HEK293 (cell line): ENCODE measurements around the gene TOP3A.

Experiments
- CTCF ChIA-PET: fragments of 350-600 bp; formaldehyde crosslinking; extraction: SDS; loops from one replicate; lab custom pipeline; 2021; ENCODE audit warnings: antibody characterized with exemption; lab: Yijun Ruan, JAX
- POLR2A ChIA-PET: fragments of 300-600 bp; formaldehyde crosslinking; extraction: SDS; loops from one replicate; lab custom pipeline; 2020; ENCODE audit warnings: antibody characterized with exemption, inconsistent platforms; lab: Yijun Ruan, JAX
- H3K27ac ChIP-seq: fragments of 200-500 bp; sonication (Bioruptor generic); 2 replicates; pipeline ENCODE4 v1.5.1; 2014; ENCODE audit warnings: low read depth, low read length, control low read depth, inconsistent platforms; ENCODE audit errors: extremely low read depth
- H3K36me3 ChIP-seq, 2 experiments: fragments of 200-500 bp in 1 of 2; sonication (Bioruptor generic) in 1 of 2; 1 replicate in 1 of 2; 2 replicates in 1 of 2; pipeline ENCODE4 v1.5.1; 2014 to 2017; ENCODE audit warnings: inconsistent platforms in 2 of 2, low read length in 2 of 2; ENCODE audit not compliant: control insufficient read depth in 2 of 2, insufficient read depth in 1 of 2
- H3K4me1 ChIP-seq: fragments of 200-500 bp; sonication (Bioruptor generic); 2 replicates; pipeline ENCODE4 v1.5.1; 2014; ENCODE audit warnings: mild to moderate bottlenecking, low read length, inconsistent platforms; ENCODE audit not compliant: control insufficient read depth, insufficient read depth
- H3K4me3 ChIP-seq: 2 replicates; pipeline ENCODE4 v1.5.1; 2011; ENCODE audit warnings: low read depth, mild to moderate bottlenecking, control low read depth, low read length, moderate library complexity
- H3K9me3 ChIP-seq: fragments of 200-500 bp; sonication (Bioruptor generic); 2 replicates; pipeline ENCODE4 v1.5.1; 2014; ENCODE audit warnings: low read depth, low read length, inconsistent platforms; ENCODE audit not compliant: control insufficient read depth, insufficient read depth
- BCL11B ChIP-seq: fragments of 450-650 bp; formaldehyde crosslinking; IDR thresholded peaks from 2 replicates; pipeline ENCODE4 v1.5.1; 2016; ENCODE audit warnings: low read depth, missing biosample characterization, missing genetic modification characterization
- IKZF3 ChIP-seq: fragments of 450-650 bp; IDR thresholded peaks from 2 replicates; pipeline ENCODE4 v1.5.0; 2018; ENCODE audit warnings: missing biosample characterization, mild to moderate bottlenecking, missing genetic modification characterization, moderate library complexity
- KLF1 ChIP-seq: fragments of 450-650 bp; formaldehyde crosslinking; IDR thresholded peaks from 2 replicates; pipeline ENCODE4 v1.5.1; 2016; ENCODE audit warnings: missing biosample characterization, missing genetic modification characterization
- KLF9 ChIP-seq: fragments of 450-650 bp; formaldehyde crosslinking; IDR thresholded peaks from 2 replicates; pipeline ENCODE4 v1.5.1; 2016; ENCODE audit warnings: missing biosample characterization, missing genetic modification characterization, low read depth
- YY1 ChIP-seq: fragments of 450-650 bp; formaldehyde crosslinking; IDR thresholded peaks from 2 replicates; pipeline ENCODE4 v1.5.1; 2018; ENCODE audit warnings: missing biosample characterization, missing genetic modification characterization
- ZBTB10 ChIP-seq: fragments of 450-650 bp; formaldehyde crosslinking; IDR thresholded peaks from 2 replicates; pipeline ENCODE4 v1.5.1; 2016; ENCODE audit warnings: missing biosample characterization, missing genetic modification characterization
- ZBTB48 ChIP-seq: fragments of 450-650 bp; formaldehyde crosslinking; IDR thresholded peaks from 2 replicates; pipeline ENCODE4 v1.5.1; 2016; ENCODE audit warnings: missing biosample characterization, missing genetic modification characterization
- ZNF121 ChIP-seq: fragments of 450-650 bp; formaldehyde crosslinking; IDR thresholded peaks from 2 replicates; pipeline ENCODE4 v1.5.1; 2016; ENCODE audit warnings: missing biosample characterization, missing genetic modification characterization
- ZNF155 ChIP-seq: fragments of 450-650 bp; formaldehyde crosslinking; IDR thresholded peaks from 2 replicates; pipeline ENCODE4 v1.5.1; 2016; ENCODE audit warnings: missing biosample characterization, missing genetic modification characterization
- ZNF184 ChIP-seq: fragments of 450-650 bp; IDR thresholded peaks from 2 replicates; pipeline ENCODE4 v1.5.1; 2018; ENCODE audit warnings: missing biosample characterization, mild to moderate bottlenecking, missing genetic modification characterization
- ZNF202 ChIP-seq: fragments of 450-650 bp; formaldehyde crosslinking; IDR thresholded peaks from 2 replicates; pipeline ENCODE4 v1.5.1; 2016; ENCODE audit warnings: missing biosample characterization, missing genetic modification characterization, borderline replicate concordance
- ZNF248 ChIP-seq: fragments of 450-650 bp; formaldehyde crosslinking; IDR thresholded peaks from 2 replicates; pipeline ENCODE4 v1.5.1; 2017; ENCODE audit warnings: missing biosample characterization, missing genetic modification characterization
- ZNF350 ChIP-seq: fragments of 450-650 bp; formaldehyde crosslinking; IDR thresholded peaks from 2 replicates; pipeline ENCODE4 v1.5.0; 2017; ENCODE audit warnings: missing biosample characterization, mild to moderate bottlenecking, missing genetic modification characterization
- ZNF501 ChIP-seq: fragments of 450-650 bp; formaldehyde crosslinking; IDR thresholded peaks from 2 replicates; pipeline ENCODE4 v1.5.1; 2016; ENCODE audit warnings: missing biosample characterization, missing genetic modification characterization
- ZNF561 ChIP-seq: fragments of 450-650 bp; IDR thresholded peaks from 2 replicates; pipeline ENCODE4 v1.5.1; 2018; ENCODE audit warnings: missing biosample characterization, missing genetic modification characterization, borderline replicate concordance
- ZNF623 ChIP-seq: fragments of 450-650 bp; formaldehyde crosslinking; IDR thresholded peaks from 2 replicates; pipeline ENCODE4 v1.5.1; 2016; ENCODE audit warnings: missing biosample characterization, missing genetic modification characterization
- ZNF624 ChIP-seq: fragments of 450-650 bp; formaldehyde crosslinking; IDR thresholded peaks from 2 replicates; pipeline ENCODE4 v1.5.1; 2017; ENCODE audit warnings: missing biosample characterization, missing genetic modification characterization
- ZNF704 ChIP-seq: fragments of 450-650 bp; formaldehyde crosslinking; IDR thresholded peaks from 2 replicates; pipeline ENCODE4 v1.5.1; 2016; ENCODE audit warnings: missing biosample characterization, missing genetic modification characterization
- ZNF776 ChIP-seq: fragments of 450-650 bp; formaldehyde crosslinking; IDR thresholded peaks from 2 replicates; pipeline ENCODE4 v1.5.0; 2017; ENCODE audit warnings: missing biosample characterization, missing genetic modification characterization, borderline replicate concordance
- TF ChIP-seq, protein P1 (sequence below): fragments of 450-650 bp; formaldehyde crosslinking; IDR thresholded peaks from 2 replicates; pipeline ENCODE4 v1.5.1; 2016; ENCODE audit warnings: missing biosample characterization, missing genetic modification characterization
- TF ChIP-seq, protein P2 (sequence below): fragments of 450-650 bp; formaldehyde crosslinking; IDR thresholded peaks from 2 replicates; pipeline ENCODE4 v1.5.1; 2016; ENCODE audit warnings: missing biosample characterization, missing genetic modification characterization
- TF ChIP-seq, protein P3 (sequence below): fragments of 450-650 bp; IDR thresholded peaks from 2 replicates; pipeline ENCODE4 v1.5.1; 2018; ENCODE audit warnings: missing biosample characterization, mild to moderate bottlenecking, missing genetic modification characterization

Gene TOP3A

GRCh38 chr17:18229771-18230170 lies 85.0 kb downstream of the TOP3A start (continued):
- TF ChIP-seq ZBTB10 (tag by site-specific recombination) (no peak), ZBTB48 (tag by site-specific recombination) (no peak), YY1 (tag by site-specific recombination) (no peak), ZNF704 (tag by site-specific recombination) (no peak), IKZF3 (no peak), ZNF501 (tag by site-specific recombination) (no peak), ZNF776 (no peak), ZNF155 (tag by site-specific recombination) (no peak), ZNF561 (tag by site-specific recombination) (no peak), ZNF624 (tag by site-specific recombination) (no peak), ZNF121 (no peak), ZNF350 (tag by site-specific recombination) (no peak), ZNF184 (no peak), KLF9 (no peak)
- TF ChIP-seq, protein P1, sequence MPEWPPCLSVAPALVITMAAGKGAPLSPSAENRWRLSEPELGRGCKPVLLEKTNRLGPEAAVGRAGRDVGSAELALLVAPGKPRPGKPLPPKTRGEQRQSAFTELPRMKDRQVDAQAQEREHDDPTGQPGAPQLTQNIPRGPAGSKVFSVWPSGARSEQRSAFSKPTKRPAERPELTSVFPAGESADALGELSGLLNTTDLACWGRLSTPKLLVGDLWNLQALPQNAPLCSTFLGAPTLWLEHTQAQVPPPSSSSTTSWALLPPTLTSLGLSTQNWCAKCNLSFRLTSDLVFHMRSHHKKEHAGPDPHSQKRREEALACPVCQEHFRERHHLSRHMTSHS (tag by site-specific recombination) = no peak
- TF ChIP-seq, all 188 proteins: peak for 0

DNA sequence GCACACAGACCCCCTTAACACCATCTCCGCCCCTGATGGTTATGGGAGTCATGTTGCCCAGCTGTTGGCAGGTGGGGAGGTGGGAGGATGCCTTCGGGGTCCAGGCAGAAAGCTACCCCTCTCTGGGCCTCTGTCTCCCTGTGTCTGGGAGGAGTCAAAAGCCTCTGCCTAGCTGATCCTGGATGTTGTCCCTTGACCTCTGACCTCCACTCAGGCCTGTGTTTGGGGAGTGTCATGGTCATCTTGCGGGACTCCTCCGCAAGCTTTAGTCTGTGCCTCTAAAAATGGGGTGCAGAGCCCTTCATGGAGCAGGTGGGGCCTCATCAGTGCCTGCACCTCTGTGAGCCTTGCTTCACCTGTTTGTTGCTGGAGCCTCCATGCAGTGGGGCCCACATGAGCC lies 85.5 kb downstream of the TOP3A start:
- TF ChIP-seq BCL11B (tag by site-specific recombination) = 0 out of 2 replicates have a peak, but pooled peaks have one; percentile 53
- no peak for TF ChIP-seq ZBTB48 (tag by site-specific recombination)
- TF ChIP-seq, protein P2, sequence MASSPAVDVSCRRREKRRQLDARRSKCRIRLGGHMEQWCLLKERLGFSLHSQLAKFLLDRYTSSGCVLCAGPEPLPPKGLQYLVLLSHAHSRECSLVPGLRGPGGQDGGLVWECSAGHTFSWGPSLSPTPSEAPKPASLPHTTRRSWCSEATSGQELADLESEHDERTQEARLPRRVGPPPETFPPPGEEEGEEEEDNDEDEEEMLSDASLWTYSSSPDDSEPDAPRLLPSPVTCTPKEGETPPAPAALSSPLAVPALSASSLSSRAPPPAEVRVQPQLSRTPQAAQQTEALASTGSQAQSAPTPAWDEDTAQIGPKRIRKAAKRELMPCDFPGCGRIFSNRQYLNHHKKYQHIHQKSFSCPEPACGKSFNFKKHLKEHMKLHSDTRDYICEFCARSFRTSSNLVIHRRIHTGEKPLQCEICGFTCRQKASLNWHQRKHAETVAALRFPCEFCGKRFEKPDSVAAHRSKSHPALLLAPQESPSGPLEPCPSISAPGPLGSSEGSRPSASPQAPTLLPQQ = 0 out of 2 replicates have a peak, but pooled peaks have one; percentile 37
- TF ChIP-seq, all 188 proteins: peak for 2
- Histone ChIP-seq H3K9me3 (no peaks in the 10 kb centered on the region), H3K36me3 (peaks cover 0 to 33% of the 10 kb centered on the region in 2 experiments; a peak in 2 of 3 replicates), H3K27ac (no peak overlapping the region), H3K4me3 (no peak overlapping the region), H3K4me1 (peaks cover 4% of the 10 kb centered on the region; the same call in 1 of the 2 replicates)
- ChIA-PET CTCF (no interaction called here), POLR2A (no interaction called here)

GRCh38 chr17:18228176-18228682 lies 86.6 kb downstream of the TOP3A start:
- CTCF ChIA-PET = no interaction called here
- no peak overlapping the region for H3K4me3 ChIP-seq
- peaks cover 0 to 22% of the 10 kb centered on the region in 2 experiments; a peak in 2 of 3 replicates for H3K36me3 ChIP-seq
- POLR2A ChIA-PET = no interaction called here
- TF ChIP-seq KLF1 (tag by site-specific recombination) (0 out of 2 replicates have a peak, but pooled peaks have one; percentile 10), KLF9 (no peak), ZNF202 (tag by site-specific recombination) (no peak), ZBTB48 (tag by site-specific recombination) (no peak), ZNF248 (tag by site-specific recombination) (no peak), ZNF623 (peak; percentile 99)
- TF ChIP-seq, protein P3, sequence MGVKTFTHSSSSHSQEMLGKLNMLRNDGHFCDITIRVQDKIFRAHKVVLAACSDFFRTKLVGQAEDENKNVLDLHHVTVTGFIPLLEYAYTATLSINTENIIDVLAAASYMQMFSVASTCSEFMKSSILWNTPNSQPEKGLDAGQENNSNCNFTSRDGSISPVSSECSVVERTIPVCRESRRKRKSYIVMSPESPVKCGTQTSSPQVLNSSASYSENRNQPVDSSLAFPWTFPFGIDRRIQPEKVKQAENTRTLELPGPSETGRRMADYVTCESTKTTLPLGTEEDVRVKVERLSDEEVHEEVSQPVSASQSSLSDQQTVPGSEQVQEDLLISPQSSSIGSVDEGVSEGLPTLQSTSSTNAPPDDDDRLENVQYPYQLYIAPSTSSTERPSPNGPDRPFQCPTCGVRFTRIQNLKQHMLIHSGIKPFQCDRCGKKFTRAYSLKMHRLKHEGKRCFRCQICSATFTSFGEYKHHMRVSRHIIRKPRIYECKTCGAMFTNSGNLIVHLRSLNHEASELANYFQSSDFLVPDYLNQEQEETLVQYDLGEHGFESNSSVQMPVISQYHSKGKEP (tag by site-specific recombination) = no peak
- no peaks in the 10 kb centered on the region for H3K9me3 ChIP-seq
- H3K4me1 ChIP-seq = peaks cover 4% of the 10 kb centered on the region; the same call in 1 of the 2 replicates
- H3K27ac ChIP-seq = no peak overlapping the region
